Spleen (tissue), 11 donors: Measurements from ENCODE around the gene LCNL1. TPM values are rescaled to one million over a fixed set of nuclear protein-coding genes. Genes with fewer than 3 reads are reported as not detected.
A peak's percentile ranks its signal among the peaks of the same experiment; 100 is the strongest.

Experiments used
- DNase-seq: peaks from one replicate; pipeline ENCODE4 v3.0.0-alpha.2; 2020
- H3K27ac ChIP-seq, 8 donors: fragments of 200-600 bp; sonication (generic) in 7 of 8; 1 replicate in 4 of 8; 2 replicates in 4 of 8; pipeline versions ENCODE4 v1.5.0 to v1.8.0; 2016 to 2021; ENCODE audit warnings: inconsistent platforms in 4 of 8, mild to moderate bottlenecking in 4 of 8, moderate library complexity in 1 of 8
- H3K27me3 ChIP-seq, 7 donors: fragments of 200-600 bp; sonication (generic) in 6 of 7; replicated peaks in 1 of 7; 1 replicate in 4 of 7; 2 replicates in 3 of 7; pipeline versions ENCODE4 v1.5.0 to v1.8.0; 2016 to 2021; ENCODE audit warnings: inconsistent platforms in 3 of 7, mild to moderate bottlenecking in 1 of 7
- H3K36me3 ChIP-seq, 6 donors: fragments of 200-600 bp; sonication (generic) in 5 of 6; 1 replicate in 4 of 6; 2 replicates in 2 of 6; pipeline versions ENCODE4 v1.5.0 to v1.8.0; 2016 to 2021; ENCODE audit warnings: inconsistent platforms in 2 of 6
- H3K4me1 ChIP-seq, 6 donors: fragments of 200-600 bp; sonication (generic) in 5 of 6; 1 replicate in 3 of 6; 2 replicates in 3 of 6; pipeline versions ENCODE4 v1.5.0 to v1.8.0; 2016 to 2021; ENCODE audit warnings: inconsistent platforms in 3 of 6
- H3K4me3 ChIP-seq, 8 donors: fragments of 200-600 bp; sonication (generic) in 7 of 8; 1 replicate in 4 of 8; 2 replicates in 4 of 8; pipeline versions ENCODE4 v1.5.0 to v1.8.0; 2016 to 2021; ENCODE audit warnings: inconsistent platforms in 4 of 8, mild to moderate bottlenecking in 4 of 8, moderate library complexity in 2 of 8
- H3K9me3 ChIP-seq, 8 donors: fragments of 200-600 bp; sonication (generic) in 7 of 8; 1 replicate in 4 of 8; 2 replicates in 4 of 8; pipeline versions ENCODE4 v1.5.0 to v1.8.0; 2016 to 2021; ENCODE audit warnings: inconsistent platforms in 4 of 8
- POLR2A ChIP-seq, 3 donors: fragments of 450-650 bp; IDR thresholded peaks; one replicate each; pipeline ENCODE4 v1.5.1; 2017; ENCODE audit warnings: antibody characterized with exemption in 3 of 3, mild to moderate bottlenecking in 1 of 3
- POLR2AphosphoS5 ChIP-seq, 3 donors: sonication (generic); formaldehyde crosslinking; IDR thresholded peaks; one replicate each; pipeline ENCODE4 v1.5.1; 2017; ENCODE audit warnings: antibody characterized with exemption in 3 of 3
- WGBS, 5 donors: extraction: QIAGEN DNeasy Blood & Tissue Kit in 3 of 5; methylation state at CpG; one replicate each; pipeline versions ENCODE4 v1.1.5 to v1.1.7; 2013 to 2018; 5-methylcytosine and 5-hydroxymethylcytosine counted together
- intact Hi-C: fragments of 100-400 bp; cut with DNase I; formaldehyde crosslinking; loops from one replicate; pipeline ENCODE4 v1.15.0; 2023; ENCODE audit warnings: low total_unique reads
- polyA plus RNA-seq, 3 donors: library from polyadenylated mRNA; stranded (reverse); fragments of 200-250 nt; gene quantifications; one replicate each; pipeline ENCODE4 v1.2.1, GENCODE V29; 2013
- total RNA-seq, 7 donors: library from RNA; depleted of rRNA in 3 of 7; stranded (reverse); fragments of >200 nt in 3 of 7; fragmentation: NEBNext Ultra II Directional in 4 of 7; extraction: Animal tissue kit (Norgen Biotek cat#: 25700) in 4 of 7; gene quantifications; one replicate each; pipeline versions ENCODE4 v1.1.0 to v1.2.1, GENCODE V29; 2016 to 2021
- TF ChIP-seq, protein P1 (sequence below), 11 experiments: fragments of 200-600 bp in 7 of 11; fragments of 450-650 bp in 4 of 11; sonication (generic) in 4 of 11; IDR thresholded peaks in 8 of 11; conservative IDR thresholded peaks in 3 of 11; 1 replicate in 7 of 11; 2 replicates in 4 of 11; pipeline versions ENCODE4 v1.4.0 to v1.8.0; 2016 to 2021; ENCODE audit warnings: antibody characterized with exemption in 11 of 11, inconsistent platforms in 4 of 11, mild to moderate bottlenecking in 1 of 11
- donor health status: healthy with polysubstance abuse.
- donor health status: DM: no; HTN: no; CAD: no; lungs with moderate emphysema.
- donor health status: DM: no; HTN: no; CAD: no.
- donor health status: Bipolar disorder and iron deficiency.
- donor health status: healthy.
- donor health status: DM: no; HTN: no; CAD: no.
- donor health status: DM: yes; HTN: yes; CAD: no.

Gene LCNL1
- total and polyA plus RNA-seq, 10 donors: 1.3 to 8.3 (median 3.2) TPM

DNA sequence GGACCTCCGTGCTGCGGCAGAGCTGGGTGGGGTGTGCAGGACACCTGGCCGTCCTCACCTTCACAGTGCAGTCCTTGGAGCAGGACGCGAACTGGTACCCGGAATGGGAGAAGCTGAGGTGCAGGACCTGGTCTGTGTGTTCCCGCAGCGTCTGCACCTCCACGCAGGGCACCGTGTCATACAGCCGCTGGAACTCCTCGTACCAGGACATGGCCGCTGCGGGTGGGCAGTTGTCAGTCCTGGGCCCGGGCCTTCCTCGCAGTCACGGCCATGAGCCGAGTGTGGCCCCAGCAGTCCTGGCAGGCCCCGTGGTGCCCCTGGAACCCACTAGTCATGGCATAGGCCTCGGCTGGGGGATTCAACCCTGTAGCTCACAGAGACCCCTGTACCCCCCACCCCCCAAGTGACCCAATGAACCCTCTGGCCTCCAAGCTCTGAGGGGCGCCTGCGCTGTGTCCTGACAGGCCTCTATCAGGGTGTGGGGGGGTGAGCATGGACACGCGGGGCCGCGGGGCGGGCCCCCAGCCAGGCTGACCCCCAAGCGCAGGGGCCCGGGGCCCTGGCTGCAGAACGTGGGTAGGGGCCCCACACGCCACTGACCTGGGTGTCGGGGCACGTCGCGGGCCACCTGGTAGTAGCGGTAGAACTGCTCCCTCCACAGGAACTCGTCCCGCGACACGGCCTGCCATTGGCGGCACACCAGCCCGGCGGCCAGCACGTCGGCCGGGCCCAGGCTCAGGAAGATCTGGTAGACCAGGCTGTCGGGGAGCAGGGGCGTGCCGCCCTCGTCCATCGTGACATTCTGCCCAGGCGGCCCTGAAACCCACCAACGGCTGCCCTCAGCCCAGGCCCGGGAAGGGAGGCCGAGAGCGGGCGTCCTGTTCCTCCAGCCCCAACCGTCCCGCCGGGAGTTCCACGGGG, 39.2 kb upstream of the LCNL1 start:
- WGBS, 5 donors: 24 to 45% (median 28%) methylated on average over 5 to 61 of the region's 61 CpGs
- intact Hi-C loops: loop anchor here (10.0 kb wide), 3 partner anchors 59 to 99 kb away; partner anchors contain the start of genes AJM1, FUT7, PHPT1 and TRAF2
- H3K27ac ChIP-seq: peak overlapping the region; percentile 85 to 97 (median 95)
- H3K9me3 ChIP-seq: no peaks in the 10 kb centered on the region
- peaks cover 7 to 46% (median 39%) of the 10 kb centered on the region in 6 donors for H3K36me3 ChIP-seq
- peak in 1 of 3 donors; percentile 44 for TF ChIP-seq POLR2AphosphoS5 (IDR thresholded peaks at IDR 0.05)
- TF ChIP-seq, protein P1, sequence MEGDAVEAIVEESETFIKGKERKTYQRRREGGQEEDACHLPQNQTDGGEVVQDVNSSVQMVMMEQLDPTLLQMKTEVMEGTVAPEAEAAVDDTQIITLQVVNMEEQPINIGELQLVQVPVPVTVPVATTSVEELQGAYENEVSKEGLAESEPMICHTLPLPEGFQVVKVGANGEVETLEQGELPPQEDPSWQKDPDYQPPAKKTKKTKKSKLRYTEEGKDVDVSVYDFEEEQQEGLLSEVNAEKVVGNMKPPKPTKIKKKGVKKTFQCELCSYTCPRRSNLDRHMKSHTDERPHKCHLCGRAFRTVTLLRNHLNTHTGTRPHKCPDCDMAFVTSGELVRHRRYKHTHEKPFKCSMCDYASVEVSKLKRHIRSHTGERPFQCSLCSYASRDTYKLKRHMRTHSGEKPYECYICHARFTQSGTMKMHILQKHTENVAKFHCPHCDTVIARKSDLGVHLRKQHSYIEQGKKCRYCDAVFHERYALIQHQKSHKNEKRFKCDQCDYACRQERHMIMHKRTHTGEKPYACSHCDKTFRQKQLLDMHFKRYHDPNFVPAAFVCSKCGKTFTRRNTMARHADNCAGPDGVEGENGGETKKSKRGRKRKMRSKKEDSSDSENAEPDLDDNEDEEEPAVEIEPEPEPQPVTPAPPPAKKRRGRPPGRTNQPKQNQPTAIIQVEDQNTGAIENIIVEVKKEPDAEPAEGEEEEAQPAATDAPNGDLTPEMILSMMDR (IDR thresholded peaks at IDR 0.05 in 8 of 11, conservative IDR thresholded peaks at IDR 0.05 in 3 of 11): no peak
- H3K4me3 ChIP-seq: peak overlapping the region; percentile 72 to 93 (median 86)
- H3K27me3 ChIP-seq: no peaks in the 10 kb centered on the region
- peak; percentile 92 for DNase-seq
- H3K4me1 ChIP-seq: peaks cover 28 to 94% (median 73%) of the 10 kb centered on the region in 6 donors

- whole genome bisulfite sequencing, 5 donors: 0% methylated on average over 9 to 45 of the region's 45 CpGs; no CpG with 5 or more reads in 1 of the 5 donors
- peaks cover 7 to 43% (median 39%) of the 10 kb centered on the region in 6 donors for H3K36me3 ChIP-seq
- no peak for DNase-seq
- no peaks in the 10 kb centered on the region for H3K9me3 ChIP-seq
- H3K4me1 ChIP-seq: peaks cover 24 to 94% (median 74%) of the 10 kb centered on the region in 6 donors
- H3K4me3 ChIP-seq: peak overlapping the region; percentile 72 to 93 (median 86)
- no peaks in the 10 kb centered on the region for H3K27me3 ChIP-seq
- intact Hi-C loops: loop anchor here (10.0 kb wide), 3 partner anchors 59 to 99 kb away; partner anchors contain the start of genes AJM1, FUT7, PHPT1 and TRAF2
- peak overlapping the region; percentile 85 to 97 (median 95) for H3K27ac ChIP-seq
- TF ChIP-seq, protein P1 (IDR thresholded peaks at IDR 0.05 in 8 of 11, conservative IDR thresholded peaks at IDR 0.05 in 3 of 11): no peak
- TF ChIP-seq POLR2A (IDR thresholded peaks at IDR 0.05) (no peak), POLR2AphosphoS5 (IDR thresholded peaks at IDR 0.05) (no peak)
Measured at GRCh38 chr9:136944212-136944518, 38.6 kb upstream of the LCNL1 start.

- H3K4me1 ChIP-seq: peaks cover 26 to 94% (median 74%) of the 10 kb centered on the region in 6 donors
- 4 to 14% (median 6%) methylated on average over 19 to 74 of the region's 74 CpGs for WGBS, 5 donors
Measured at GRCh38 chr9:136944519-136945332, 38.1 kb upstream of the LCNL1 start, which contains the start of the genes C8G and FBXW5. Gene C8G, plus strand, starts transcription at chr9:136945243. Its CDS starts 78 bp downstream, at chr9:136945321. Gene FBXW5, minus strand, starts transcription at chr9:136944738. Its CDS starts 655 bp downstream, at chr9:136944083.

More at GRCh38 chr9:136944519-136945332, 38.1 kb upstream of the LCNL1 start, which contains the start of the genes C8G and FBXW5:
- TF ChIP-seq, protein P1 (IDR thresholded peaks at IDR 0.05 in 8 of 11, conservative IDR thresholded peaks at IDR 0.05 in 3 of 11): peak; percentile 98 to 100 (median 100)
- TF ChIP-seq POLR2AphosphoS5 (IDR thresholded peaks at IDR 0.05) (peak; percentile 79 to 87 (median 87)), POLR2A (IDR thresholded peaks at IDR 0.05) (peak in 2 of 3 donors; percentile 6 to 72)
- intact Hi-C loops: loop anchor here (10.0 kb wide), 3 partner anchors 60 to 100 kb away; partner anchors contain the start of genes AJM1, FUT7, PHPT1 and TRAF2
- Histone ChIP-seq H3K9me3 (no peaks in the 10 kb centered on the region), H3K4me3 (peak within 1 kb of the TSS; percentile 72 to 93 (median 86)), H3K36me3 (peaks cover 7 to 37% (median 34%) of the 10 kb centered on the region in 6 donors), H3K27ac (peak within 1 kb of the TSS; percentile 85 to 97 (median 95)), H3K27me3 (no peaks in the 10 kb centered on the region)
- DNase-seq: peak; percentile 100
